T-helper 2 cell treated with Interferon-gamma antibody and Interleukin-4, amounts not matched to agents 100 ng/mL and 5 ng/mL, for 36 hours (primary cell): ENCODE data around the gene CTRL. TPM values are rescaled to one million over a fixed set of nuclear protein-coding genes. Genes with fewer than 3 reads are reported as not detected.

ENCODE experiments used
- intact Hi-C: fragments of 100-400 bp; cut with micrococcal nuclease; formaldehyde crosslinking; loops from one replicate; pipeline ENCODE4 v1.15.1; 2023
- total RNA-seq: library from RNA; stranded (reverse); gene quantifications from 2 replicates; pipeline ENCODE4 v1.2.3, GENCODE V29; 2022

The CTRL gene
- total RNA-seq, 1 donor from 2014 or later = 9.6 TPM

DNA sequence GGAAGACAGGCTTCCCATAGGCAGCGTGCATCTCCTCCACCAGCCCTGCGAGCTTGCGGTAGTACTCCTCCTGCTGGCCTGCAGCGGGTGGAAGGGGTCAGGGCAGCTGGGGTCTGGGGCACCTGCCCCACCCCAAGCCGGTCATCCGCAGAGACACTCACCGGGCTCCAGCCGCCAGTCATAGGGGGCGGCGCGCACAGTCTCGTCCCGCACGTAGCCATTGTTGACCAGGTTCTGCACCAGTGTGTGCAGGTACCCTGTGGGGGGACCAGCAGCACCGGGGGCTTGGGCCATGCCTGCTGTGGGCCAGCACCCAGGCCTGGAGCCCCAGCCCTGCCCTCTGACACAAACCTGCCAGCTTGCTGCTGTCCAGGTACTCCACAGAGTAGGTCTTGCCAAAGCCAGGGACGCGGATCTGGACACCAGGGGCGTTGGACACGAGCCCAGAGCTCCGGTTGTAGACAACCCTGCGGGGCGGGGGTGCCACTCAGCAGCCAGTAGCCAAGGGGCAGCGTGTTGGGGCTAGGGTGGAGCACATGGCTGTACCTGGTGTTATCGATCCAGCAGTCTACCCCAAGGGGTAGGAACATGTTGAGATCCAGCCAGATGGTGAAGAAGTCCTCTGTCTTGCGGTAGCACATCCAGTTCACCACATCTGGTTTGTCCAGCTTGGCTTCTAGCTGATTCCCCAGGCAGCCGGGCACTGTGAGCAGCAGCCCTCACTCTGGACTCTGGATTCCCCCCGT lies 11.0 kb upstream of the CTRL start:
- intact Hi-C loops = no loop called here

DNA sequence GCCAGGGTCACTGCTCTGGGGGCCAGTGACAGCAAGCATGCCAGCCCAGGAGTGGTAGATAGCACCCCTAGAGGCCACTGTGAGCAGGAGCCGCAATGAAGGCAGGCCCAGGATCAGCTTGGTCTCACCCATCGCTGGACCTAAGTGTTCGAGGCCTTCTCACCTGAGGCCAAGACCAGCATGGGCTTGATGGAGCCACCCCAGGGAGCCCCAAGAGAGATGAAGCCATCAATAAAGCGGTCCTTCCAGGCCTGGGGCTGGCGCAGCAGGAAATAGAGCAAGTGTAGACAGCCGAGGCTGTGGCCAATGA lies 10.5 kb upstream of the CTRL start:
- intact Hi-C loops = no loop called here

DNA sequence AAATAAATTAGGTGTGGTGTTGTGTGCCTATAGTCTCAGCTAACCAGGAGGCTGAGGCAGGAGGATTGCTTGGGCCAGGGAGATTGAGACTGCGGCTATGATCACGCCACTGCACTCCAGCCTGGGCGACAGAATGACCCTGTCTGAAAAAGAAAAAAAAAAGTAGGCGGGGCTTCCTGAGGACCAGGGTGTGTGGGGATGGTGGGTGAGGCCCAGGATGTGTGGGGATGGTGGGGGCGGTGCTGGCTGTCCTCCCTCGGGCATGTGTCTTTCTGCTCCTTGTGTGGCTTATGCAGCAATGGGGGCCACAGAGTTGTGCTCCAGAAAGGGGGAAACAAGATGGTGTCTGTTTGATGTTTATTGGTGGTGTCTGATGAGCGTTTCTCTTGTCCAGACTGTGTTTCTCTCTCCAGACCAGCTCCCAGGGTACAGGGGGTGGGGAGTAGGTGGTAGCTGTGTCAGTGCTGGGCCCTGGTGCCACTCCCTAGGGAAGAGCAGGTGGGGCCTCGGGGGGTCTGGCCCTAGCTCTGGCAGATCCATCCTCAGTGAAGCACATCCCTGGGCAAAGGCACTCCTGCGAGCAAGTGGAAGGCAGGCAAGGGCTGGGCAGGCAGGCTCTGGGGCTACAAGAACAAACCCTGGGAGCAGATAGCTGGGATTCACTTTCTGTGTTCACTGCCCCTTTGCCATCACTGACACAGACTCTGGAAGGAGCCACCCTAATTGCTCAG lies 10.0 kb upstream of the CTRL start:
- intact Hi-C loops = no loop called here

DNA sequence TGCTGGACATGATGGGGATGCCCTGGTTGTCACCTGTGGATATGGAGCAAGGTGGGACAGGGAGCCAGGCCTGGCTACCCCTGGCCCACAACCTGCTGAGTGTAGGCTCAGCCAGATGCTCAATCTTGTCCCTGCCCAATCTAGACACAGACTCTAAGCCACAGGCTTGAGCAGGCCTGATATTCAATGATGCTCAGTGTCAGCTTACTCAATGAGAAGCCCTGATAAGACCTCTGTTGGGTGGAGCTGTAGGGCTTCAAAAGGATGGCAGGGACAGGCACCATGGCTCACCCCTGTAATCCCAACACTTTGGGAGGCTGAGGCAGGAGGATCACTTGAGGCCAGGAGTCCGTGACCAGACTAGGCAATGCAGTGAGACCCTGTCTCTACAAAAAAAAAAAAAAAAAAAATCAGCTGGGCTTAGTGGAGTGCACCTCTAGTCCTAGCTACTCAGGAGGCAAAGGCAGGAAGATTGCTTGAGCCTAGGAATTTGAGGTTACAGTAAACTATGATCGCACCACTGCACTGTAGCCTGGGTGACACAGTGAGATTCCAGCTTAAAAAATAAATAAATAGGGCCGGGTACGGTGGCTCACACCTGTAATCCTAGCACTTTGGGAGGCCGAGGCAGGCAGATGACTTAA lies 8.9 kb upstream of the CTRL start:
- intact Hi-C loops = no loop called here

DNA sequence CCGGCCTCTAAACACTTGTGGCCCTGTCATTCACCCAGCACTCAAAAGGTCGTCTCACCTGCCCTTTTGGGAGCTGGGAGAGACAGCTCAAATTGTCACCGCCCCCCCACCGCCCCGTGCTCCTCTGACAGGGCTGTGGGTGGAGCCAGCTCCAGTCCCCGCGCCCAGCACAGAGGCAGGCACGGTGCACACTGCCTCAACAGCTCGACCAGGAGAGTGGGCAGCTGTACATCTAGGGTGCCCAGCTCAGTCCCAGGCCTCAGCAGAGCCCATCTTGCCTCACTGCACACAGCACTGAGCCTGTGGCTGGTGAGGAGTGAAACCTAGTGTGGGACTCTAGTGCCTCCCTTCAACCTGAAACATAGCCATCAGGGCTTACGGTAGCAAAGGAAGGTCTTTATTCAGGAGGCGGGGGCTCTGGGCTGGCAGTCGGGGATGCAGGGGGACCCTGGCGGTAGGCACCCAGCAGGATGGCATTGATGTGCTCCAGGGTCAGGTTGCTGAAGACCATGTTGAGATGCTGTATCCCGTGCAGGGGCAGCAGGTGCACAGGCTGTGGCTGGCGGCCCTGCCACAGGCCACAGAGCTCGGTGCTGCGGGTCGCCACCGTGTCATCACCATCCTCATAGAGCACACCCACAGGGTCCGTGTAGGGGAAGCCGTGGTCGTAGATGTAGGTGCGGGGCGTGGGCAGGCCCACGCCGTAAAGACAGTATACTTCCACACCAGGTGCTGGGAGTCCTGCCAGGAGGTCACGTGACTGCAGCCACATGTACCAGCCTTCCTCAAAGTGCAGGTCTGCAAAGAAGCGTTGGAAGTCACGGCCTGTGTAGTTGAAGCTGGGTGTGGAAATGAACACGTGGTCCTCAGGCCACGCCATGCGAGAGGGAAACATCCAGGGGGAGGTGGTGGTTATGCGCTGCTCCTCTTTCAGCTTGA lies 8.1 kb upstream of the CTRL start:
- intact Hi-C loops = loop anchor here (5.0 kb wide), 1 partner anchor 377 kb away; the partner anchor contains the start of gene CTCF

DNA sequence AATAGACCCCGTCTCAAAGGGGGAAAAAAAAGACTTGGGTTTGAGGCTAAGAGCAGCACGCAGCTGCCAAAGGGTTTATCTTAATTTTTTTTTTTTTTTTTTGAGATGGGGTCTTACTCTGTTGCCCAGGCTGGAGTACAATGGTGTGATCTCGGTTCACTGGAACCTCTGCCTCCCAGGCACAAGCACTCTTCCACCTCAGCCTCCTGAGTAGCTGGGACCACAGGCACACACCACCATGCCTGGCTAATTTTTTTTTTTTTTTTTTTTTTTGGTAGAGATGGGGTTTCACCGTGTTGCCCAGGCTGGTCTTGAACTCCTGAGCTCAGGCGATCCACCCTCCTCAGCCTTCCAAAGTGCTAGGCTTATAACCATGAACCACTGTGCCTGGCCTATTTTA lies 6.1 kb upstream of the CTRL start:
- intact Hi-C loops = loop anchor here (2.0 to 5.0 kb wide), 3 partner anchors 55 to 417 kb away; partner anchors contain the start of gene CTCF

DNA sequence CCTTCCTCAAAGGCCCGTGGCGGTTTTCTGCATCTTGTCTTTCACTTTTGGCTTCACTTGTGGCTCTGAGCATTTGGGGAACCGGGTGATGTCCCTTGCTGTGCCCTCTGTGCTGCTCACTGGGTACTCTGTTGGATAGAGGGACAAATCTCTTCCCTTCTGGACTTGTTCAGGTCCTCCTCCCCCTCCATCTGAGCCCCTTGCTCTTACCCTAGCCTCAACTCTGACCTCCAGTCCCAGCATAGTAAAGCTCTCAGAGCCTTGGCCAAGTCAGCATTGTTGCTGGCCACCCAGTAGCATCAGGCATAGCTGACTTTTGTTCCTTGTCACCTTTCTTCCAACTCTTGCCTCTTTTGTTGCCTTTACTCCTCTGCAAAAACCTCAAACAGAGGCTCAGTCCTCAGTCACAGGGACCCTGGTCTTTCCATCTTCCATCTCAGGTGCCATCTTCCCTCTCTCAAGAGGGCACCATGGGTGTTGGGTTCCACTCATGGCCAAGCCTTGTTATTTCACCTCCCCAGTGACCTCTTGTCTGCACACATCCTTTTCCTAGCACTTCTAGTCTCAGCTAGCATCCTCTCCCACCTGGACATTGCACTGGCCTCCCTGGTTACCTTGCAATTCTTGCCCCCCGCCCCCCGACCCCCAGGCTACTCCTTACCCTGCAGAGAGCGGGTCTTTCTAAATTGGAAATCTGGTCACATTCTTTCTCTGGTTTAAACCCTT lies 5.4 kb upstream of the CTRL start:
- intact Hi-C loops = loop anchor here (1.0 to 5.0 kb wide), 8 partner anchors 31 to 416 kb away; partner anchors contain the start of genes ACD, CTCF, NUTF2 and PARD6A

DNA sequence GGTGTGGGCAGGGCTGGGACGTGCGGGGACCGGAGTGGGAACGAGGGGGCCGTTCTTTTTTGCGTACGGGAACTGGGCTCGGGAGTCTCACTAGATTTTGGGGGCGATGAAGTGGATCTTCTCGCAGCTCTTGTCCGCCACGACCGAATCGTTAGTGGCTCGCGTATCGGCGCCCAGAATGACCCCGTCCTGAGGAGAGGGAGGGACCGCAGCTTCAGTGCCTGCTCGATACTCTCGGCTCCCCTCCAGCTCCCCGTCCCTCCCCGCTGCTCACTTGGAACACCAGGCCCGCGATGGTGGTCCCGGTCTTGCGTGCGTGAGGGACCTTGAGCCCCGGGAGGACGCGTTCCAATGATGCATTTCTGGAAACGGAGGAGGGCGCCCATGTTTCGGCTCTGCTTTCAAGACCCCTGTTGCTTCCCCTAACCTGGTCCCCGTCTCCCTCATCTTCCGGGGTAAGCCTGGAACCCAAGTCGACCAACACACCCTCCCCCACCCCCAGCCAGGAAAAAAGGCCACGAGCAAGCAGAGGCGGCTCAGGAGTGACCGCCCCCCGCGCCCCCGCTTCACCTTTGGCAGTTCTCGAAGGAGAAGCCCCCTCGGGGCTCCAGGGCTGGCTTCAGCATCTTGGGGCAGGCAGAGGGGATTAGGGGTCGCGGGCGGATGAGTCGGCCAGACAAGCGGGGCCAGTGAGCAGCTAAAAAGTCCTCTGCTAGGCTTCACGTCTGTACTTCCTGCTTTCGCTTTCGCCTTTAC lies 4.6 kb upstream of the CTRL start, which contains the start of gene PSMB10:
Gene PSMB10, minus strand, starts transcription at position 727 of the 756 bp plus-strand sequence. Its CDS starts 101 bp downstream, at position 626.
- intact Hi-C loops = loop anchor here (1.0 to 5.0 kb wide), 8 partner anchors 32 to 416 kb away; partner anchors contain the start of genes ACD, CTCF, NUTF2 and PARD6A

DNA sequence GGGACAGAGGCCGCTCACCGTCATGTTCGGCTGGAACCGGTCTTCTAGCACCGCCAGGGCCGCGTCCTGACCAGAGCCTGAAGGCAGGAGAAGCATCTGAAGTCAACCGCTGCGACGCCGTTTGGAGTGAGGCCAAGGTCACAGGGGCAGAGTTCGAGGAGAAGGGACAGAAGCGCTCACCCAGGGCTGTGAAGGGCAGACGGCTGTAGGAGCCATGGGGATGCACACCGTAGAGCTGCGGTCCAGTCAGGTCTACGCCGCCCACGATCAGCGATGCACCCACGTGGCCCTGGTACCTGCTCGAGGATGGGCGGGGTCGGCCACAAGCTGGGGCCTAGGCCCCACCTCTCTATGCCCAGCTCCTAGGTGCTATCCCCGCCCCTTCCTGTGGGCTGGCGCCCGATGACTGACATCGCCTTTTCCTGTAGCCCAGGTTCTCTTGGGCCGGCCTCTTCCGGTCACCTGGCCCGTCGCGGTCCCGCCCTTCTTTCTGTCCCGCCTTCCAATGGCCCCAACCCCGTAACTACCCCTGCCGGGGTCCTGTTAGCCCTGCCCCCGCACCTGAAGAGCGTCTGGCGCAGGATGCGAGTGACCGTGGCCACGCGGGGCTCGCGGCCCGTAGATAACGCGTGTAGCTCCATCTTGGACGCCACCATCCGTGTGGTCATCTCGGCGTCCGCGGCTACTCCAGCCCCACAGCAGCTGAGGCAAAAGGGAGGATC lies 3.9 kb upstream of the CTRL start:
- intact Hi-C loops = loop anchor here (1.0 to 5.0 kb wide), 13 partner anchors 33 to 454 kb away; partner anchors contain the start of genes ACD, ATP6V0D1, CTCF and NFATC3

DNA sequence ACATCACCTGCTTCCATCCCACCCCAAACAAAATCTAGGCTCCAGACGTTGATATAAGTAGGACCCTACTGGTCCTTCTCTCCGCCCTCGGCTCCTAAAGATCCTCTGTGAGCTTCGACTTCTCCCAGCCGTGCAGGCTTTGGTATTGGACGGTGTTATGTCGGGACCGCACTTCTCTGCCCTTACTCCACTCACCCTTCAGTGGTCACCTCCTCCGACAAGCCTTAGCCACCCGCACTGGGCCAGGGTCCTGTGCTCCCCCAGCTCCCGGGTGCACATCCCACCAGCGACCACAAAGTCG lies 3.4 kb upstream of the CTRL start:
- intact Hi-C loops = loop anchor here (1.0 to 5.0 kb wide), 6 partner anchors 42 to 454 kb away; partner anchors contain the start of genes ATP6V0D1, CTCF, NFATC3 and PSKH1

DNA sequence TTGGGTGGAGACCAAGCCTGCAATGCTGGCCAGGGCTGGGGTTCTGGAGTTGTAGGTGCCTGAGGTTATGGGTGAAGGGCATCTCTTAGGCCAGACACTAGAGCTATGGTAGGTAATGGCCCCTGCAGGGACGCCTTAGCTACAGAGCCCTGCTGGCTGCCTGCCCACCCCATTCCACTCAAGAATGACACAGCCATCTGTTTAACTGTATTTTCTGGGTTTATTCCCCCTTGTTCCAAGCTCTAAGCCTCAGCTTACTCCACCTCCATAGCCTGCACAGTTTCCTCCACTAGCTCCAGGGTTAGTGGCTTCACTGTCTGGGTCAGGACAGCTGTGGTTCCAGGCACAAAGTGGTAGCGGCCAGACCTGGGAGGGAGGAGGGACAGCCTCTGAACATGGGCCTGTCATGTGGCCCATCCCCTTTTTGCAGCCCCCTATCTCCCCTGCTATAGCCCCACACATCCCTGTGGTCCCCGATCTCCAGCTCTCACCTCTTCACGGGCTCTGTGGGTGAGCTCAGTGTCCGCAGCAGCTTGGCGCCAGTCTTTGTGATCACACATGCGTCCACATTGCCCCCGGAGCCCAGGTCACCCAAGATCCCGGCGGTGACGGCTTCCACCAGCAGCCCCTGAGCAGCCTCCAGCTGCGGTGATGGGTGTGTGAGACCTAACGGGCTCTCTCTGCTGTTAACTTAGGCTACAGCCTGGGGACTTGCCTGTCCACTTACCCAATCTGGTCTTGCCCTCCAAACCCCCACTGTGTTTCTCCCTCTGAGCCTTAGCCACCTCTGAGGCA lies 2.8 kb upstream of the CTRL start:
- intact Hi-C loops = loop anchor here (1.0 to 5.0 kb wide), 6 partner anchors 41 to 453 kb away; partner anchors contain the start of genes ATP6V0D1, CTCF, NFATC3 and PSKH1

DNA sequence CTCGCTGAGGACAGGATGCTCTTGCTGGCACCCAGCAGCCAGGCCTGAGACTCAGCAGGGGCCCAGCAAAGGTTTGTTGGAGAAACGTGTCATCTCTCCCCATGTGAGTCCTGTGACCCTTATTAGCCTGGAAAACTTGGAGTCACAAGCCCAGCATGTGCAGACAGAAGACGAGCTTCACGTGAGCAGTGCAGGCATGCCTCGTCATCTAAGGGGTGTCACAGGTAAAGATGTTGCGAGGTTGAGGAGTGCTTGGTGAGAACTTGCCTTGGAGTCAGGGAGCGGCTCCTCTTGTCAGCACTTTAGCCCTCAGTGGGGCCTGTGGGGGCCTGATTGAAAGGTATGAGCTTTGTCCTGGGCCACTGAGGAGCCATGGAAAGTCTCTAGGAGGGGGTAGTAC lies 2.1 kb upstream of the CTRL start:
- intact Hi-C loops = loop anchor here (2.0 kb wide), 1 partner anchor 127 kb away; the partner anchor contains the start of genes RANBP10 and TSNAXIP1

DNA sequence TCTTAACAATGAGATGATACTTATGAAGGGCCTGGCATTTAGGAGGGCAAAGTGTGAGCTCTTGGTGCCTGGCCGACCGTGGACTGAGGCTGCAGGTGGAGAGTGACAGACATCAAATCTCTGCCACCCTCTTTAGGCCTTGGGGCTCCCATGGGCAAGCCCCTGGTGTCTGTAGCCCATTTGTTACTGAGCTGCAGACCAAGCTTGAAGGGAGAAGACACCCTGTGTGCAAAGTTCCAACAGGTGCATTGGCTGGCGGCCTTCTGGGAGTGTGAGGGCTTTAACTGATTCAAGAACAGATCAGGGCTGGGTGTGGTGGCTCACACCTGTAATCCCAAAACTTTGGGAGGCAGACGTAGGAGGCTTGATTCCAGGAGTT lies 789 bp upstream of the CTRL start:
- intact Hi-C loops = no loop called here

DNA sequence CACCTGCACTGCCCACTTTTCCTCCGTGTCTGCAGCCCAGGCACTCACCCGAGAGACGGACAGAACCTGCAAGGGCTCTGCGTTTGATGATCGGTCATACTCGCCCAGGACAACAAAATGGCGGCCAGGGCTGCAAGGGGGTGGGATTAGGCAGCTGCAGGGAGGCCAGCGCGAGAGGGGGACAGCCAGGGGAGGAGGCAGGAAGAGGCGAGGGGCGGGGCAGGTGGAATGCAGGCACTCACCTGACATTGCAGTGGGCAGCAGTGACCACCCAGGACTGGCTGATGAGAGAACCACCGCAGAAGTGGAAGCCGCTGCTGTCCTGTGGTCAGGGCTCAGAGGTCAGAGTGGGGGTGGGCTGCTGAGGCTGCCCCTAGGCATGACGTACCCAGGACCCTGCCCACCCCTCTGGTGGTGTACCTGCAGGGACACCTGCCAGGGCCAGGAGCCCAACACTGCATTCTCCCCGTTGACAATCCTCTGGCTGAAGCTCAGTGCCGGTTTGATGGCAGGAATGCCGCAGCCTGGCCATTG lies 917 bp downstream of the CTRL start:
- intact Hi-C loops = no loop called here

DNA sequence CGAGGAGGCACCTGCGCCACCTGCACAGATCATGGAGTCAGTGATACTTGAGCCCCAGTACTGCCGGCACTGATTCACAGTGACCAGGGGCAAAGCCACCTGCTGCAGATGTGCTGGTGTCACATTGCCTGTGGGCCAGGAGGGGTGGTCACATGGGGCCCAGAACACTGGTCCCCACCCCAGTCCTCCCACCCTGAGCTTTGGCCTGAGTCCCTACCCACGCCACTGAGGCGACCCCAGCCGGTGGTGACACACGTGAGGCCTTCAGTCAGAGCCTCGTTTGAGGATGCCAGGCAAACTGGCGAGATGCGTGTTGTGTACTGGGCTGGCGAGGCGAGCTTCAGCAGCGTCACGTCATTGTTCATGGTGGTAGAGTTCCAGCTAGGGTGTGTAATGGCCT lies 1.5 kb downstream of the CTRL start:
- intact Hi-C loops = no loop called here

DNA sequence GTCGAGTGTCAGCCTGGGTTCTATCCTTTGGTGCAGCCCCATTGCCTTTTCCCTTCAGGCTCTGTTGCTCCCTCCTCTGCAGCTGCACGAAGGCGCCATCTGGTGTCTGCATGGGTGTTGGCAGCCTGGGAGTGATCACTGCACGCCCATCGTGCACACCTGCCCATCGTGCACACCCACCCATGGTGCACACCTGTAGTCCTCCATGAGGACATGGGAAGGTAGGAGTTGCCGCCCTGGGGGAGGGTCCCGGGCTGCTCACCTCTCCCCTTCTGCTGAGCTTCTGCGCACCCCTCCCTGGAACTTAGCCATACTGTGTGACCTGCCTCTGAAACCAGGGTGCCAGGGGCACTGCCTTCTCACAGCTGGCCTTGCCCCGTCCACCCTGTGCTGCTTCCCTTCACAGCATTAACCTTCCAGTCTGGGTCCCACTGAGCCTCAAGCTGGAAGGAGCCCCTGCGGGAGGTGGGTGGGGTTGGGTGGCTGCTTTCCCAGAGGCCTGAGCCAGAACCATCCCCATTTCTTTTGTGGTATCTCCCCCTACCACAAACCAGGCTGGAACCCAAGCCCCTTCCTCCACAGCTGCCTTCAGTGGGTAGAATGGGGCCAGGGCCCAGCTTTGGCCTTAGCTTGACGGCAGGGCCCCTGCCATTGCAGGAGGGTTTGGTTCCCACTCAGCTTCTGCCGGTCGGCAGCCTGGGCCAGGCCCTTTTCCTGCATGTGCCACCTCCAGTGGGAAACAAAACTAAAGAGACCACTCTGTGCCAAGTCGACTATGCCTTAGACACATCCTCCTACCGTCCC lies 2.9 kb downstream of the CTRL start:
- intact Hi-C loops = loop anchor here (1.0 kb wide), 3 partner anchors 45 to 256 kb away; no protein-coding TSS in a partner anchor

DNA sequence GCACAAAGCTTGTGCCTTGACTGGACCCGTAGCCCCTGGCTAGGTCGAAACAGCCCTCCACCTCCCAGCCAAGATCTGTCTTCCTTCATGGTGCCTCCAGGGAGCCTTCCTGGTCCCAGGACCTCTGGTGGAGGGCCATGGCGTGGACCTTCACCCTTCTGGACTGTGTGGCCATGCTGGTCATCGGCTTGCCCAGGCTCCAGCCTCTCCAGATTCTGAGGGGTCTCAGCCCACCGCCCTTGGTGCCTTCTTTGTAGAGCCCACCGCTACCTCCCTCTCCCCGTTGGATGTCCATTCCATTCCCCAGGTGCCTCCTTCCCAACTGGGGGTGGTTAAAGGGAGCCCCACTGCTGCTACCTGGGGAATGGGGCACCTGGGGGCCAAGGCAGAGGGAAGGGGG lies 3.5 kb downstream of the CTRL start:
- intact Hi-C loops = loop anchor here (1.0 kb wide), 3 partner anchors 45 to 256 kb away; no protein-coding TSS in a partner anchor
